Ishikawa (cell line): ENCODE data around the gene NCF2.

ENCODE experiments used
- CEBPB ChIP-seq: IDR thresholded peaks from 2 replicates; pipeline ENCODE4 v1.6.1; 2012
- CREB1 ChIP-seq: IDR thresholded peaks from 2 replicates; pipeline ENCODE4 v1.6.1; 2012; ENCODE audit warnings: low read depth
- EGR1 ChIP-seq: IDR thresholded peaks from 2 replicates; pipeline ENCODE4 v1.6.1; 2012
- EP300 ChIP-seq: IDR thresholded peaks from 2 replicates; pipeline ENCODE4 v1.6.1; 2012; ENCODE audit warnings: borderline replicate concordance
- FOXM1 ChIP-seq: IDR thresholded peaks from 2 replicates; pipeline ENCODE4 v1.6.1; 2012; ENCODE audit warnings: low read depth, borderline replicate concordance
- MAX ChIP-seq: IDR thresholded peaks from 2 replicates; pipeline ENCODE4 v1.6.1; 2012
- NFIC ChIP-seq: IDR thresholded peaks from 2 replicates; pipeline ENCODE4 v1.6.1; 2012
- RAD21 ChIP-seq: IDR thresholded peaks from 2 replicates; pipeline ENCODE4 v1.6.1; 2012; ENCODE audit warnings: low read depth
- REST ChIP-seq: IDR thresholded peaks from 2 replicates; pipeline ENCODE4 v1.6.1; 2012; ENCODE audit warnings: low read depth, mild to moderate bottlenecking
- TAF1 ChIP-seq: IDR thresholded peaks from 2 replicates; pipeline ENCODE4 v1.6.1; 2012; ENCODE audit warnings: low read depth, mild to moderate bottlenecking
- TCF12 ChIP-seq: IDR thresholded peaks from 2 replicates; pipeline ENCODE4 v1.6.1; 2012; ENCODE audit warnings: low read depth
- TEAD4 ChIP-seq: IDR thresholded peaks from 2 replicates; pipeline ENCODE4 v1.6.1; 2012
- USF1 ChIP-seq: IDR thresholded peaks from 2 replicates; pipeline ENCODE4 v1.6.1; 2012
- YY1 ChIP-seq: IDR thresholded peaks from 2 replicates; pipeline ENCODE4 v1.6.1; 2012; ENCODE audit warnings: low read depth
- ZBTB7A ChIP-seq: IDR thresholded peaks from 2 replicates; pipeline ENCODE4 v1.6.1; 2012; ENCODE audit warnings: low read depth

Gene NCF2

GRCh38 chr1:183554577-183554976 lies 35.7 kb downstream of the NCF2 start:
- TF ChIP-seq NFIC (no peak), MAX (no peak), YY1 (no peak), TEAD4 (no peak), USF1 (no peak), EP300 (no peak), TAF1 (no peak), FOXM1 (no peak), EGR1 (no peak)

- no peak for TF ChIP-seq CREB1
- no peak for TF ChIP-seq ZBTB7A
- no peak for TF ChIP-seq TEAD4
- TF ChIP-seq FOXM1: no peak
- no peak for TF ChIP-seq NFIC
- no peak for TF ChIP-seq CEBPB
- no peak for TF ChIP-seq RAD21
- no peak for TF ChIP-seq USF1
- TF ChIP-seq EGR1: no peak
- no peak for TF ChIP-seq TAF1
- no peak for TF ChIP-seq TCF12
These were observed 36.5 kb downstream of the NCF2 start for GRCh38 chr1:183553764-183554163.

GRCh38 chr1:183553331-183553730 lies 36.9 kb downstream of the NCF2 start:
- TF ChIP-seq EP300 (no peak), ZBTB7A (no peak), FOXM1 (no peak), NFIC (no peak), YY1 (no peak), TCF12 (no peak), REST (no peak), EGR1 (no peak), USF1 (no peak), CREB1 (no peak), MAX (no peak), CEBPB (no peak), TAF1 (no peak), RAD21 (no peak), TEAD4 (no peak)

GRCh38 chr1:183552891-183553290 lies 37.4 kb downstream of the NCF2 start:
- TF ChIP-seq MAX (no peak), USF1 (no peak), CREB1 (no peak), ZBTB7A (no peak), EP300 (no peak), EGR1 (no peak), TEAD4 (no peak), TAF1 (no peak), CEBPB (no peak), RAD21 (no peak), YY1 (no peak), TCF12 (no peak), REST (no peak), NFIC (no peak), FOXM1 (no peak)

GRCh38 chr1:183552441-183552840 lies 37.8 kb downstream of the NCF2 start:
- no peak for TF ChIP-seq TEAD4
- TF ChIP-seq ZBTB7A: no peak
- TF ChIP-seq FOXM1: no peak
- no peak for TF ChIP-seq TAF1
- no peak for TF ChIP-seq REST
- TF ChIP-seq RAD21: no peak
- TF ChIP-seq EP300: no peak
- TF ChIP-seq CREB1: no peak
- no peak for TF ChIP-seq TCF12
- TF ChIP-seq EGR1: no peak
